HG02884 (cell line): ENCODE measurements around the gene PCBP3.
"Not testable (repeated sequence)": the region's sequence is repeated elsewhere in the genome, so short reads cannot be mapped to it uniquely, and the experiment has no call there.

Experiments
- ATAC-seq: cut with Tn5 transposase; IDR thresholded peaks from one replicate; pipeline ENCODE4 v1.9.1; 2021; ENCODE audit warnings: mild to moderate bottlenecking, moderate library complexity; ENCODE audit not compliant: unreplicated experiment

PCBP3 gene

GRCh38 chr21:45822429-45823099 lies 179.0 kb downstream of the PCBP3 start:
- ATAC-seq: no peak

- ATAC-seq: no peak
Observed at GRCh38 chr21:45823100-45823681, 179.7 kb downstream of the PCBP3 start.

GRCh38 chr21:45824546-45825215 lies 181.2 kb downstream of the PCBP3 start:
- no peak for ATAC-seq

GRCh38 chr21:45825219-45825618 lies 181.7 kb downstream of the PCBP3 start:
- ATAC-seq: no peak

GRCh38 chr21:45826676-45827301 lies 183.3 kb downstream of the PCBP3 start:
- no peak for ATAC-seq

GRCh38 chr21:45827302-45827692 lies 183.8 kb downstream of the PCBP3 start:
- no peak for ATAC-seq

GRCh38 chr21:45827881-45828579 lies 184.5 kb downstream of the PCBP3 start:
- no peak for ATAC-seq

GRCh38 chr21:45828580-45829570 lies 185.3 kb downstream of the PCBP3 start:
- ATAC-seq: no peak

GRCh38 chr21:45829668-45830067 lies 186.1 kb downstream of the PCBP3 start:
- no peak for ATAC-seq

GRCh38 chr21:45830221-45830640 lies 186.7 kb downstream of the PCBP3 start:
- no peak for ATAC-seq

- no peak for ATAC-seq
Observed at GRCh38 chr21:45830720-45831366, 187.3 kb downstream of the PCBP3 start.

GRCh38 chr21:45831991-45832740 lies 188.6 kb downstream of the PCBP3 start:
- ATAC-seq: no peak

GRCh38 chr21:45832741-45833235 lies 189.3 kb downstream of the PCBP3 start:
- ATAC-seq: not testable (repeated sequence)

GRCh38 chr21:45833414-45833813 lies 189.9 kb downstream of the PCBP3 start:
- ATAC-seq: no peak

GRCh38 chr21:45834026-45834715 lies 190.6 kb downstream of the PCBP3 start:
- ATAC-seq: no peak

GRCh38 chr21:45834821-45835293 lies 191.3 kb downstream of the PCBP3 start:
- ATAC-seq: no peak

- no peak for ATAC-seq
Observed at GRCh38 chr21:45835301-45836267, 192.1 kb downstream of the PCBP3 start.
